Liver (tissue), 9 donors: ENCODE measurements around the gene C2orf49. TPM values are rescaled to one million over a fixed set of nuclear protein-coding genes. Genes with fewer than 3 reads are reported as not detected.

ENCODE experiments used
- DNase-seq: peaks from one replicate; pipeline ENCODE4 v3.0.0-alpha.2; 2017; ENCODE audit warnings: low spot score
- H3K27ac ChIP-seq, 2 donors: one replicate each; pipeline ENCODE4 v1.7.0; 2013; ENCODE audit warnings: inconsistent platforms in 2 of 2, low read length in 2 of 2, control low read depth in 1 of 2, low read depth in 1 of 2, mild to moderate bottlenecking in 1 of 2
- H3K27me3 ChIP-seq, 4 donors: one replicate each; pipeline versions ENCODE4 v1.6.1 to v1.7.0; 2013; ENCODE audit warnings: low read length in 3 of 4, inconsistent platforms in 1 of 4, mild to moderate bottlenecking in 1 of 4, moderate library complexity in 1 of 4; ENCODE audit not compliant: control insufficient read depth in 4 of 4, insufficient read depth in 4 of 4
- H3K36me3 ChIP-seq, 4 donors: one replicate each; pipeline versions ENCODE4 v1.6.1 to v1.7.0; 2013; ENCODE audit warnings: low read length in 3 of 4, mild to moderate bottlenecking in 3 of 4, low read depth in 1 of 4, moderate library complexity in 1 of 4; ENCODE audit not compliant: control insufficient read depth in 4 of 4, insufficient read depth in 3 of 4
- H3K4me1 ChIP-seq, 4 donors: one replicate each; pipeline versions ENCODE4 v1.6.1 to v1.7.0; 2013; ENCODE audit warnings: low read length in 3 of 4, mild to moderate bottlenecking in 3 of 4, moderate library complexity in 1 of 4; ENCODE audit not compliant: control insufficient read depth in 4 of 4, insufficient read depth in 4 of 4
- H3K4me3 ChIP-seq, 3 donors: one replicate each; pipeline versions ENCODE4 v1.6.1 to v1.7.0; 2013; ENCODE audit warnings: low read length in 3 of 3, control low read depth in 1 of 3, low read depth in 1 of 3, mild to moderate bottlenecking in 1 of 3
- H3K9ac ChIP-seq, 2 donors: one replicate each; pipeline ENCODE4 v1.7.0; 2013; ENCODE audit warnings: low read length in 2 of 2, mild to moderate bottlenecking in 2 of 2, moderate library complexity in 2 of 2, control low read depth in 1 of 2, low read depth in 1 of 2
- H3K9me3 ChIP-seq, 4 donors: one replicate each; pipeline versions ENCODE4 v1.6.1 to v1.7.0; 2013; ENCODE audit warnings: low read length in 3 of 4; ENCODE audit not compliant: control insufficient read depth in 4 of 4
- CTCF ChIP-seq: fragments of 150-350 bp; IDR thresholded peaks from 2 replicates; pipeline ENCODE4 v1.5.1; 2017; ENCODE audit warnings: improper control_type of control experiment, low read depth, low read length; ENCODE audit not compliant: missing input control
- EGR1 ChIP-seq, 2 donors: IDR thresholded peaks; 2 replicates each; pipeline ENCODE4 v1.6.1; 2016 to 2018; ENCODE audit warnings: antibody characterized with exemption in 2 of 2, low read depth in 2 of 2
- FOXA1 ChIP-seq: IDR thresholded peaks from 2 replicates; pipeline ENCODE4 v1.6.1; 2016; ENCODE audit warnings: antibody characterized with exemption
- HNF4A ChIP-seq, 2 donors: conservative IDR thresholded peaks; 2 replicates each; pipeline ENCODE4 v1.6.1; 2016; ENCODE audit warnings: antibody characterized with exemption in 2 of 2, mild to moderate bottlenecking in 2 of 2
- JUND ChIP-seq, 2 donors: IDR thresholded peaks; 2 replicates each; pipeline ENCODE4 v1.6.1; 2016; ENCODE audit warnings: antibody characterized with exemption in 2 of 2
- MAX ChIP-seq: IDR thresholded peaks from 2 replicates; pipeline ENCODE4 v1.6.1; 2016; ENCODE audit warnings: antibody characterized with exemption
- NR2F2 ChIP-seq: IDR thresholded peaks from 2 replicates; pipeline ENCODE4 v1.6.1; 2016; ENCODE audit warnings: antibody characterized with exemption
- SP1 ChIP-seq: IDR thresholded peaks from 2 replicates; pipeline ENCODE4 v1.6.1; 2018; ENCODE audit warnings: antibody characterized with exemption, mild to moderate bottlenecking
- TAF1 ChIP-seq: conservative IDR thresholded peaks from 2 replicates; pipeline ENCODE4 v1.6.1; 2016; ENCODE audit warnings: antibody characterized with exemption, mild to moderate bottlenecking
- YY1 ChIP-seq: IDR thresholded peaks from 2 replicates; pipeline ENCODE4 v1.6.1; 2016; ENCODE audit warnings: antibody characterized with exemption, mild to moderate bottlenecking
- WGBS: extraction: QIAGEN DNeasy Blood & Tissue Kit; methylation state at CpG from one replicate; pipeline ENCODE4 v1.1.7; 2013; 5-methylcytosine and 5-hydroxymethylcytosine counted together
- polyA plus RNA-seq, 2 donors: library from polyadenylated mRNA; stranded (reverse) in 1 of 2; unstranded in 1 of 2; fragments of 200-250 nt in 1 of 2; fragments of >200 nt in 1 of 2; fragmentation: Nextera tagmentation in 1 of 2; extraction: Ambion mirVana in 1 of 2; gene quantifications; one replicate each; pipeline versions ENCODE4 v1.2.1 to v1.2.3, GENCODE V29; 2013 to 2015
- total RNA-seq, 2 donors: library from RNA; depleted of rRNA; stranded (reverse); fragments of >200 nt; gene quantifications; one replicate each; pipeline ENCODE4 v1.2.3, GENCODE V29; 2014
- TF ChIP-seq, protein P1 (sequence below): IDR thresholded peaks from 2 replicates; pipeline ENCODE4 v1.6.1; 2016; ENCODE audit warnings: antibody characterized with exemption
- TF ChIP-seq, protein P2 (sequence below): IDR thresholded peaks from 2 replicates; pipeline ENCODE4 v1.6.1; 2016; ENCODE audit warnings: antibody characterized with exemption
- donor health status: healthy.
- donor health status: healthy.
- donor health status: healthy.
- donor health status: healthy.
- donor health status: healthy.

Gene C2orf49
- total and polyA plus RNA-seq, 4 donors, result 3.3 to 8.2 (median 8.1) TPM

DNA sequence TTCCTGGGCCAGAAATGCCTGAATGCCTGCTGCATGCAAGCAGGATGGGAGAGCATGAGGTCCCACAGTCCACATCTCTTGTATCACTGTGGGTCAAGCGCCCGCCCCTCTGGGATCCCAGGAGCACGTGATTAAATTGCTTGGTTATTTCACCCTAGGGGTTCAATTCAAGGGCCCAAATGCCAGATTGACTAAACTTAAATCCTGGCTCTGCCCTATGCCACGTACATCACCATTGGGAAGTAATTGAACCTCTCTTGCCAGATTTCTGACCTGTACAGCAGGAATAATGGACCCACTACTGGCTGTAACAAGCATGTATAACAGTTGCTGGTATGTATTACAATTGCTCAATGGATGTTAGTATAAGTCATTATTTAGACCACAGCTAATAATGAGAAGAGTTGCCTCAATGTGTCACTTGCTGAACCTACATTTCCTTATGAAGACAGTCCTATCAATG is 41.6 kb downstream of the C2orf49 start:
- H3K9ac ChIP-seq, result no peak overlapping the region
- H3K27me3 ChIP-seq, result no peaks in the 10 kb centered on the region
- H3K4me1 ChIP-seq, result no peaks in the 10 kb centered on the region
- WGBS, result 89% methylated on average over 4 of the region's 4 CpGs
- H3K36me3 ChIP-seq, result peaks cover 0 to 2% (median 0%) of the 10 kb centered on the region in 4 donors
- H3K9me3 ChIP-seq, result no peaks in the 10 kb centered on the region
- H3K4me3 ChIP-seq, result no peak overlapping the region
- no peak for DNase-seq
- TF ChIP-seq NR2F2 (no peak), EGR1 (IDR thresholded peaks at IDR 0.05; ENCODE audit: low read depth in 2 of 2) (no peak), SP1 (no peak), YY1 (no peak)
- TF ChIP-seq, protein P1, sequence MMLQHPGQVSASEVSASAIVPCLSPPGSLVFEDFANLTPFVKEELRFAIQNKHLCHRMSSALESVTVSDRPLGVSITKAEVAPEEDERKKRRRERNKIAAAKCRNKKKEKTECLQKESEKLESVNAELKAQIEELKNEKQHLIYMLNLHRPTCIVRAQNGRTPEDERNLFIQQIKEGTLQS, result no peak
- no peak overlapping the region for H3K27ac ChIP-seq

DNA sequence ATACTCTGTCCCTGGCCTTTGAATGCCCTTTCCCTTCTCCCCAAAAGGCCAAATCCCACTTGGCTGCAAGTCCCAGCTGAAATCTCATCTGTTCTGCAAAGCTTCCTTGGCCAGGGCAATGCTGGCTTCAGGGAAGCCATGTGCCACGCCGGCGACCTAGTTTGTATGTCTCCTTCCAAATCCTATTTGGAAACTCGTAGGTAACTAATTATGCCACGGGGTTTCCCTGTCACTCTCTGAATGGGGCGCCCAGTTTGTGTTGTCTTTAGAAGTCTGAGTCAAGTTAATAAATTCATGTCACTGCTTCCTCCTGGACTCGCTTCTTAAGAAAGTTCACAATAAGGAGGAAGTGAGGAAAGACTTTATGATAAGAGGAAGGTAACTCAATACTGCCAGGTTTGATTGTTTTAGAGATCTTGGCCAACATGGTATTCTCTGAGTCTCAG is 42.4 kb downstream of the C2orf49 start:
- Histone ChIP-seq H3K27ac (no peak overlapping the region), H3K4me3 (no peak overlapping the region), H3K36me3 (peaks cover 0 to 2% (median under 1%) of the 10 kb centered on the region in 4 donors), H3K27me3 (no peaks in the 10 kb centered on the region), H3K9me3 (no peaks in the 10 kb centered on the region), H3K9ac (no peak overlapping the region), H3K4me1 (no peaks in the 10 kb centered on the region)
- WGBS, result 78% methylated on average over 7 of the region's 7 CpGs
- TF ChIP-seq YY1 (no peak), EGR1 (IDR thresholded peaks at IDR 0.05; ENCODE audit: low read depth in 2 of 2) (no peak), TAF1 (no peak), FOXA1 (no peak), JUND (IDR thresholded peaks at IDR 0.05) (no peak)
- DNase-seq, result no peak

GRCh38 chr2:105380432-105381100 is 43.2 kb downstream of the C2orf49 start:
- H3K4me1 ChIP-seq, result no peaks in the 10 kb centered on the region
- H3K27me3 ChIP-seq, result no peaks in the 10 kb centered on the region
- H3K36me3 ChIP-seq, result peaks cover 0 to 8% (median under 1%) of the 10 kb centered on the region in 4 donors
- H3K4me3 ChIP-seq, result no peak overlapping the region
- H3K9ac ChIP-seq, result no peak overlapping the region
- DNase-seq, result no peak
- 59% methylated on average over 9 of the region's 9 CpGs for WGBS
- TF ChIP-seq NR2F2, result peak; percentile 19
- no peak for TF ChIP-seq TAF1
- no peak for TF ChIP-seq CTCF
- peak; percentile 27 for TF ChIP-seq SP1
- no peak overlapping the region for H3K27ac ChIP-seq
- no peaks in the 10 kb centered on the region for H3K9me3 ChIP-seq

DNA sequence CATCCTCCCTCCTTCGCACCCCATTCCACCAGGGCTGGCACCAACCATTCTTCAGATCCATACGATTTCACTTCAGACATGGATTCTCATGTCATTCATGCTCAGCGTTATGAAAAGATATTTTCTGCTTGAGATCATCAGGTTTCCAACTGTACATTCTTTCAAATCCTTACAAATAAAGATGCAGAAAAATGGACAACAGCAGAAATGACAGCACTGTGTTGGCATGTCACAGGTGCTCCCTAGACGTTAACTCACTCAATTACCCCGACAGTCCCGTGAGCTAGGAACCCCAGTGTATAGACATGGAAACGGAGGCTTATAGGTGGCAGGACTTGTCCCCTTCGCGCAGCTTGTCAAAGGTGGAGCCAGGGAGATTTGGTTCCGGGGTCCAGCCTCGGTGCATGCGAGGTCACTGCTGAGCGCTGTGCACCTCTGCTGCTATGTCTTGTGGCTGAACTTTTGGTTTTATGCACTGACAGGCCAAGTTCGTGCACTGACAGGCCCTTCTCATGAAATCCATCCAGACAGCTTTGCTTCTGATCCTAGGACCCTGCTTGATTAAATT is 43.8 kb downstream of the C2orf49 start:
- no peaks in the 10 kb centered on the region for H3K27me3 ChIP-seq
- peaks cover 0 to 8% (median under 1%) of the 10 kb centered on the region in 4 donors for H3K36me3 ChIP-seq
- H3K4me1 ChIP-seq, result no peaks in the 10 kb centered on the region
- WGBS, result 85% methylated on average over 14 of the region's 14 CpGs
- no peak overlapping the region for H3K4me3 ChIP-seq
- DNase-seq, result no peak
- H3K9me3 ChIP-seq, result no peaks in the 10 kb centered on the region
- no peak overlapping the region for H3K9ac ChIP-seq
- H3K27ac ChIP-seq, result no peak overlapping the region
- TF ChIP-seq, protein P1, result no peak
- TF ChIP-seq JUND (IDR thresholded peaks at IDR 0.05), result no peak
- no peak for TF ChIP-seq YY1
- no peak for TF ChIP-seq CTCF
- no peak for TF ChIP-seq HNF4A (conservative IDR thresholded peaks at IDR 0.05)
- TF ChIP-seq, protein P2, sequence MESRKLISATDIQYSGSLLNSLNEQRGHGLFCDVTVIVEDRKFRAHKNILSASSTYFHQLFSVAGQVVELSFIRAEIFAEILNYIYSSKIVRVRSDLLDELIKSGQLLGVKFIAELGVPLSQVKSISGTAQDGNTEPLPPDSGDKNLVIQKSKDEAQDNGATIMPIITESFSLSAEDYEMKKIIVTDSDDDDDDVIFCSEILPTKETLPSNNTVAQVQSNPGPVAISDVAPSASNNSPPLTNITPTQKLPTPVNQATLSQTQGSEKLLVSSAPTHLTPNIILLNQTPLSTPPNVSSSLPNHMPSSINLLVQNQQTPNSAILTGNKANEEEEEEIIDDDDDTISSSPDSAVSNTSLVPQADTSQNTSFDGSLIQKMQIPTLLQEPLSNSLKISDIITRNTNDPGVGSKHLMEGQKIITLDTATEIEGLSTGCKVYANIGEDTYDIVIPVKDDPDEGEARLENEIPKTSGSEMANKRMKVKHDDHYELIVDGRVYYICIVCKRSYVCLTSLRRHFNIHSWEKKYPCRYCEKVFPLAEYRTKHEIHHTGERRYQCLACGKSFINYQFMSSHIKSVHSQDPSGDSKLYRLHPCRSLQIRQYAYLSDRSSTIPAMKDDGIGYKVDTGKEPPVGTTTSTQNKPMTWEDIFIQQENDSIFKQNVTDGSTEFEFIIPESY, result no peak
- no peak for TF ChIP-seq TAF1
- no peak for TF ChIP-seq MAX
